Measurements from ENCODE around the gene EAPP.
A peak's percentile ranks its signal among the peaks of the same experiment; 100 is the strongest.
"Not testable (repeated sequence)": the region's sequence is repeated elsewhere in the genome, so short reads cannot be mapped to it uniquely, and the experiment has no call there.

EAPP gene

DNA sequence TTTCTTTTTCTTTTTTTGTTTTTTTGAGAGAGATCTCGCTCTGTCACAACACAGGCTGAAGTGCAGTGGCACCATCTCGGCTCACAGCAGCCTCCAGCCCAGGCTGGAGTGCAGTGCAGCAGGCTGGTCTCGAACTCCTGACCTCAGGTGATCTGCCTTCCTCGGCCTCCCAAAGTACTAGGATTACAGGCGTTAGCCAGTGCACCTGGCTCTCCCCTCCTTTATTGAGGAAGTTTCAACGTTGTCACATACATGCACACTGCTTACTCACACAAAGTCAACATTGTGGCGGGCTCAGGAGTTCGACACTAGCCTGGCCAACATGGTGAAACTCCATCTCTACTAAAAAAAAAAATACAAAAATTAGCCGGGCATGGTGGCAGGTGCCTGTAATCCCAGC lies 32.0 kb downstream of the EAPP start:
- H3K9me3 Mint-ChIP-seq: no peaks in the 10 kb centered on the region
- no peaks in the 10 kb centered on the region for H3K4me1 Mint-ChIP-seq
- no peak overlapping the region for H3K4me3 Mint-ChIP-seq
- no peak overlapping the region for H3K27ac Mint-ChIP-seq
- no peaks in the 10 kb centered on the region for H3K36me3 Mint-ChIP-seq
- DNase-seq (ENCODE audit: low spot score in 2 of 2) (no peak), ATAC-seq (no peak)

DNA sequence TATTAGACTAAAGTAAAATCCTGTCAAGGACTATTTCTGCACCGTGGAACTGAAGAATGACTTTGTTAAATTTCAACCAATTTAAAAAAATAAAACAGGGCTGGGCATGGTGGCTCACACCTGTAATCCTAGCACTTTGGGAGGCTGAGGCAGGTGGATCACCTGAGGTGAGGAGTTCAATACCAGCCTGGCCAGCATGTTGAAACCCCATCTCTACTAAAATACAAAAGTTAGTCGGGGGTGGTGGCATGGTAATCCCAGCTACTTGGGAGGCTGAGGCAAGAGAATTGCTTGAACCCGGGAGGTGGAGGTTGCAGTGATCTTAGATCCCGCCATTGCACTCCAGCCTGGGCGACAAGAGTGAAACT lies 34.4 kb downstream of the EAPP start:
- H3K4me3 Mint-ChIP-seq, ATAC-seq: not testable (repeated sequence)

DNA sequence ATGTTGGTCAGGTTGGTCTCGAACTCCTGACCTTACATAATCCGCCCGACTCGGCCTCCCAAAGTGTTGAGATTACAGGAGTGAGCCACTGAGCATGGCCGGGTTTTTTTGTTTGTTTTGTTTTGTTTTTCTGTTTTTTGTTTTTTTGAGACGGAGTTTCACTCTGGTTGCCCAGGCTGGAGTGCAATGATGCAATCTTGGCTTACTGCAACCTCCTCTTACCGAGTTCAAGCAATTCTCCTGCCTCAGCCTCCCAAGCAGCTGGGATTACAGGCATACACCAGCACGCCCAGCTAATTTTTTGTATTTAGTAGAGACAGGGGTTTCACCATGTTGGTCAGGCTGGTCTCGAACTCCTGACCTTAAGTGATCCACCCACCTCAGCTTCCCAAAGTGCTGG lies 35.5 kb downstream of the EAPP start:
- not testable (repeated sequence) for H3K4me3 Mint-ChIP-seq; H3K4me1 Mint-ChIP-seq; ATAC-seq; H3K36me3 Mint-ChIP-seq; DNase-seq (ENCODE audit: low spot score in 2 of 2); H3K27ac Mint-ChIP-seq; H3K9me3 Mint-ChIP-seq

More for the DNA sequence above, 34.4 kb downstream of the EAPP start:
- H3K9me3 Mint-ChIP-seq; DNase-seq (ENCODE audit: low spot score in 2 of 2); H3K4me1 Mint-ChIP-seq; H3K27ac Mint-ChIP-seq; H3K36me3 Mint-ChIP-seq: not testable (repeated sequence)

DNA sequence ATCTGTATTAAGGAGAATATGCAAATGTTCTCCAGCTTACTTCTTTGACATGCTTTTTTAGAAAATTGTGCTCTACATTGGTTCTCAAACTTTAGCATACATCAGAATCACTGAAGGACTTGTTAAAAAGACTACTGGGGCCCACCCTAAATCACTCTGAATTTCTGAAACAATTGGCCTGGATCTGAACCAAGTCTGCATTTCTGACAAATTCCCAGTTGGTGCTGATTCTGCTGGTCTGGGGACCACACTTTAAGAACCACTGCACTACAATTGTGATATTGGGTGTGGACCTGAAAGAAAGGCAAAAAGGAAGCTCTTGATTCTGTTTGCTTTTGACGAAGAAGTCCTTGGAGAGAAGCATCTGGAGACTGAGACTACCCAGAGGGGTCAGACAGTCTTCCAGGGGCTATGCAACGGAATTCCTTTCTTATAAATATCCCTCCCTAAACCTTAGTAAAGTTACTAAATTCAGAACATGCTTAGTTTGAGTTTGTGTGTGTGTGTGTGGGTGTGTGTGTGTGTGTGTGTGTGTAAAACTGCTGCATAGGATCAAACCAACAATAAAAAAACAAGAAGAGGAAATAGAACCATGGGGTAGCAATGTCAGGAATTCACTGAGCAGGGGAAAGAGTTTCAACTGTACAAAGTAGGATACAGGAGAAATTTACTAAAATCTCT lies 36.8 kb downstream of the EAPP start:
- Mint-ChIP-seq H3K9me3 (no peaks in the 10 kb centered on the region), H3K4me1 (no peaks in the 10 kb centered on the region), H3K4me3 (no peak overlapping the region), H3K27ac (no peak overlapping the region), H3K36me3 (no peaks in the 10 kb centered on the region)
- ATAC-seq (no peak), DNase-seq (ENCODE audit: low spot score in 2 of 2) (no peak)

GRCh38 chr14:34502001-34502400 lies 37.5 kb downstream of the EAPP start:
- Mint-ChIP-seq H3K9me3 (no peaks in the 10 kb centered on the region), H3K4me1 (no peaks in the 10 kb centered on the region), H3K36me3 (no peaks in the 10 kb centered on the region), H3K4me3 (no peak overlapping the region), H3K27ac (no peak overlapping the region)
- no peak for DNase-seq (ENCODE audit: low spot score in 2 of 2)
- no peak for ATAC-seq

DNA sequence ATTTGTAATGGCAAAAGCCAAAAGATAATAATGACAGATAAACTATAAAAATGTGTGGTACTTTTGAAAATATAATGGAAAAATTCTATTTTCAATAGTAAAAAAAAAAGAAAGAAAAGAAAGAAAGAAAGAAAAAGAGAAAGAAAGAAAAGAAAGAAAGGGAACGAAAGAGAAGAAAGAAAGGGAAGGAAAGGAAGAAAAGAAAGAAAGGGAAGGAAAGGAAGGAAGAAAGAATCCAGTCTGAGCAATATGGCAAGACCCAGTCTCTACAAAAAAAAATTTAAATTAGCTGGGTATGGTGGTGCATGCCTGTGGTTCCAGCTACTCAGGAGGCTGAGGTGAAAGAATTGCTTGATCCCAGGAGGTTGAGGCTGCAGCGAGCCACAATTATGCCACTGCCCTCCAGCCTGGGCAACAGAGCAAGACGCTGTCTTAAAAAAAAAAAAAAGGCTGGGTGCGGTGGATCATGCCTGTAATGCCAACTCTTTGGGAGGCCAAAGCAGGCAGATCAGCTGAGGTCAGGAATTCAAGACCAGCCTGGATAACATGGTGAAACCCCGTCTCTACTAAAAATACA lies 38.4 kb downstream of the EAPP start:
- Mint-ChIP-seq H3K4me3 (no peak overlapping the region), H3K27ac (peak overlapping the region; percentile 65), H3K9me3 (no peaks in the 10 kb centered on the region), H3K36me3 (no peaks in the 10 kb centered on the region), H3K4me1 (no peaks in the 10 kb centered on the region)
- no peak for ATAC-seq
- no peak for DNase-seq (ENCODE audit: low spot score in 2 of 2)

GRCh38 chr14:34498684-34499412 lies 40.7 kb downstream of the EAPP start:
- DNase-seq (ENCODE audit: low spot score in 2 of 2) (no peak), ATAC-seq (peak; percentile 45)
- Mint-ChIP-seq H3K4me3 (no peak overlapping the region), H3K9me3 (no peaks in the 10 kb centered on the region), H3K27ac (no peak overlapping the region), H3K4me1 (no peaks in the 10 kb centered on the region), H3K36me3 (no peaks in the 10 kb centered on the region)

- no peak for ATAC-seq
These were observed 42.6 kb downstream of the EAPP start for GRCh38 chr14:34496679-34497513.

GRCh38 chr14:34496007-34496678 lies 43.4 kb downstream of the EAPP start:
- no peak overlapping the region for H3K4me3 Mint-ChIP-seq
- no peaks in the 10 kb centered on the region for H3K36me3 Mint-ChIP-seq
- H3K27ac Mint-ChIP-seq: no peak overlapping the region
- no peaks in the 10 kb centered on the region for H3K9me3 Mint-ChIP-seq
- DNase-seq (ENCODE audit: low spot score in 2 of 2) (no peak), ATAC-seq (no peak)
- H3K4me1 Mint-ChIP-seq: no peaks in the 10 kb centered on the region

More at GRCh38 chr14:34496679-34497513, 42.6 kb downstream of the EAPP start:
- Mint-ChIP-seq H3K27ac (no peak overlapping the region), H3K4me3 (no peak overlapping the region), H3K4me1 (no peaks in the 10 kb centered on the region), H3K9me3 (no peaks in the 10 kb centered on the region), H3K36me3 (no peaks in the 10 kb centered on the region)
- no peak for DNase-seq (ENCODE audit: low spot score in 2 of 2)

- H3K9me3 Mint-ChIP-seq: peaks cover 3% of the 10 kb centered on the region
- no peak overlapping the region for H3K4me3 Mint-ChIP-seq
- no peak for ATAC-seq
- no peaks in the 10 kb centered on the region for H3K36me3 Mint-ChIP-seq
- H3K4me1 Mint-ChIP-seq: no peaks in the 10 kb centered on the region
- H3K27ac Mint-ChIP-seq: no peak overlapping the region
- DNase-seq (ENCODE audit: low spot score in 2 of 2): no peak
These were observed 50.2 kb downstream of the EAPP start for GRCh38 chr14:34489324-34489723.

GRCh38 chr14:34488528-34488927 lies 51.0 kb downstream of the EAPP start:
- no peaks in the 10 kb centered on the region for H3K4me1 Mint-ChIP-seq
- no peaks in the 10 kb centered on the region for H3K36me3 Mint-ChIP-seq
- peaks cover 3% of the 10 kb centered on the region for H3K9me3 Mint-ChIP-seq
- no peak overlapping the region for H3K27ac Mint-ChIP-seq
- no peak for ATAC-seq
- DNase-seq (ENCODE audit: low spot score in 2 of 2): no peak
- H3K4me3 Mint-ChIP-seq: no peak overlapping the region

GRCh38 chr14:34484726-34485125 lies 54.8 kb downstream of the EAPP start:
- Mint-ChIP-seq H3K4me3 (no peak overlapping the region), H3K36me3 (no peaks in the 10 kb centered on the region), H3K4me1 (no peaks in the 10 kb centered on the region), H3K27ac (no peak overlapping the region), H3K9me3 (peaks cover 3% of the 10 kb centered on the region)
- DNase-seq (ENCODE audit: low spot score in 2 of 2): no peak
- no peak for ATAC-seq

- DNase-seq (ENCODE audit: low spot score in 2 of 2): no peak
- no peak for ATAC-seq
- H3K9me3 Mint-ChIP-seq: peaks cover 3% of the 10 kb centered on the region
- H3K36me3 Mint-ChIP-seq: no peaks in the 10 kb centered on the region
- H3K27ac Mint-ChIP-seq: no peak overlapping the region
- H3K4me1 Mint-ChIP-seq: no peaks in the 10 kb centered on the region
- no peak overlapping the region for H3K4me3 Mint-ChIP-seq
These were observed 57.0 kb downstream of the EAPP start for GRCh38 chr14:34482463-34482862.

- no peak for DNase-seq (ENCODE audit: low spot score in 2 of 2)
- no peaks in the 10 kb centered on the region for H3K36me3 Mint-ChIP-seq
- no peaks in the 10 kb centered on the region for H3K4me1 Mint-ChIP-seq
- no peak for ATAC-seq
- no peaks in the 10 kb centered on the region for H3K9me3 Mint-ChIP-seq
- H3K27ac Mint-ChIP-seq: no peak overlapping the region
- H3K4me3 Mint-ChIP-seq: no peak overlapping the region
These were observed 59.8 kb downstream of the EAPP start for GRCh38 chr14:34479694-34480093.

DNA sequence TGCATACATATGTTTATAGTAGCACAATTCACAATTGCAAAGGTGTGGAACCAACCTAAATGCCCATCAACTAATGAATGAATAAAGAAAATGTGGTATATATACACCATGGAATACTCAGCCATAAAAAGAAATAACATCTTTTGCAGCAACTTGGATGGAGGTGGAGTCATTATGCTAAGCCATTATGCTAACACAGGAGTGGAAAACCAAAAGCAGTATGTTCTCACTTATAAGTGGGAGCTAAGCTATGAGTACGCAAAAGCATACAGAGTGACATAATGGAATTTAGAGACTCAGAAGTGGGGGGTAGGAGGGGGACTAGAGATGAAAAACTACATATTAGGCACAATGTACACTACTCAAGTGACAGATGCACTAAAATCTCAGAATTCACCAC lies 61.2 kb downstream of the EAPP start:
- H3K4me3 Mint-ChIP-seq: no peak overlapping the region
- ATAC-seq (no peak), DNase-seq (ENCODE audit: low spot score in 2 of 2) (no peak)
- no peaks in the 10 kb centered on the region for H3K36me3 Mint-ChIP-seq
- H3K9me3 Mint-ChIP-seq: no peaks in the 10 kb centered on the region
- H3K4me1 Mint-ChIP-seq: no peaks in the 10 kb centered on the region
- no peak overlapping the region for H3K27ac Mint-ChIP-seq
